ENCODE measurements around the gene RHPN2.

RHPN2 gene
- 0.62 to 1.8 reads per million in 2 donors for total RNA-seq

DNA sequence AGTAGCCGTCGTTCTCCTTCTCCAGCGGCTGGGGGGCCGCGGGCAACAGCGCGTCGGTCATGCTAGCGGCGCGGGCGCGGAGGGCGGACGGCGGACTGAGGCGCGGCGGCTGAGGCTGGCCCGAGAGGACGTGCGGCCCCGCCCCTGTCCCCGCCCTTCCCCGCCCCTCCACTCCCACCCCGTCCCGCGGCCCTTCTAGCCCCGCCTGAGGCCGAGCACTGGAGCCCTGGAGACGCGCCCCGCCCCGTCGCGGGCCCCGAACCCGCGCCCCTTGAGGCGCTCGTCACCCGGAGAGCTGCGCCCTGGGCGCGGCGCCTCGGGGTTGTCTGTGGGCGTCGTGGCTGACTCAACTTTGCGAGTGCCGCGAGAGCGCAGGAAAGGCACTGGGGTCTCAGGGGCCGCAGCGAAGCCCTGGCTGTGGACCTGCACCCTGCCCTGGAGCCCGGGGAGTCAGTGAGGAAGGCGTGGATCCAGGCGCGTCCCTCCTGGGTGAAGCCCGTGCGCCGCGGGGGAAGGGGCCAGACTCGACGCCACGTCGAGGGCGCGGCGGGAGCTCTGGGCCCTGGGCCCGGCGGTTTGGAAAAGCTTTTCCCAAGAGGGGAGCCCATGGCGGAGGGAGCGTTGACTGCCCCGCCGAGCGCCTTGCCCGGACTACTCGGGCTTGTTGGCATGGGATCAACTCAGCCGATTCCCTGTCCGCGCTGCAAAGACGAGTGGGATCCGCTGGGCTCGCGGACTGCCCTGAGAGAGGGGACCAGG, at the start of gene RHPN2:
RHPN2 (minus strand) TSS at position 97 of the 759 bp plus-strand sequence; CDS start at position 61, 36 bp downstream.
- peak in 4 of 5 experiments; percentile 14 to 64 (median 42) for DNase-seq

DNA sequence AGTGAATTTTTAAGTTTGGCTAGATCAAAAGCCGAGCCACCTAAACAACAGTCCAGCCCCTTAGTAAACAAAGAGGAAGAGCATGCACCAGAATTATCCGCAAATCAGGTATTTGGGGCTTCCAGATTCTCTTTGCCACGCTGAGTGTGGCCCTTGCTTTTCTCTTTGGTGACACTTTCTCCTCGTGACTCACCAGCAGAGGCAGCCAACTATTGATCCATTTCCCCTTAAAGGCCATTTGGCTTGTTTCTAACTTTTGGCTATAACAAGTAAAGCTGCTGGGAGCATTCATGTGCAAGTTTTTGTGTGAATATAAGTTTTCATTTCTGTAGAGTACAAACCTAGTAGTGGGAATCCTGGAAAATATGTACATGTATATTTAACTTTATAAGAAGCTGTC, 49.6 kb upstream of the RHPN2 start:
- no peak for DNase-seq

DNA sequence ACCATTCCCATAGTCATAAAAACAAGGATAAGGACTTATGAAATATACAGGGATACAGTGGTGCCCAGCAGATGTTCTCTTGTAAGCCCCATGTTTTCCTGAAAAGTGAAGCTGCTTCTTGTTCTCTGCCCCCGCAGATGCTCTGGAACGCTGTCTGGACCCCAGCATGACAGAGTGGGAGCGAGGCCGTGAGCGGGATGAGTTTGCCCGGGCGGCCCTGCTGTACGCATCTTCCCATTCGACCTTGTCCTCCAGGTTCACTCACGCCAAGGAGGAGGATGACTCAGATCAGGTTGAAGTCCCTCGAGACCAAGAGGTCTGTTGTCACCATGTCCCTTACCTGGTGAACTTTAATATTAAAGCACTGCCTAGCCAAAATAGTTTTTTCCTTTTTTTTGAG, 46.9 kb upstream of the RHPN2 start:
- DNase-seq, result no peak

GRCh38 chr19:33110137-33110910, 45.6 kb upstream of the RHPN2 start:
- peak in 1 of 5 experiments; percentile 13 for DNase-seq

DNA sequence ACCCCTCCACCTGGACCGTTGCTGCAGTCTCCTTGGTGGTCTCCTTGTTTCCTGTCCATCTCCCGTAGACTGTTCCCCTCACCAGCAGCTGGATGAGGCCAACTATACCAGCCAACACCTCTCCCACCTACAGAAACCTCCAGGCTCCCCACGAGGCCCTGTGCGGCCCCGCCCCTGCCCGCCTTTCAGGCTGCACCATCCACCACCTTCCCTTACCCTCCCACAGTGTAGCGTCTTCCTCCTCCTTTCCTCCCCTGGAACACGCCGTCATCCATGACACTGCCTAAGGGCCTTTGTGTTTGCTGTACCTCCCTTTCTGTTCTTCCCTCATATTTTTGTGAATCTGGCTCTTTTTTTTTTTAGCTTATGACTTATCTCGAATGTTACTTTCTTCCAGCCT, 43.5 kb upstream of the RHPN2 start:
- no peak for DNase-seq

GRCh38 chr19:33102893-33103292, 38.2 kb upstream of the RHPN2 start:
- no peak for DNase-seq

DNA sequence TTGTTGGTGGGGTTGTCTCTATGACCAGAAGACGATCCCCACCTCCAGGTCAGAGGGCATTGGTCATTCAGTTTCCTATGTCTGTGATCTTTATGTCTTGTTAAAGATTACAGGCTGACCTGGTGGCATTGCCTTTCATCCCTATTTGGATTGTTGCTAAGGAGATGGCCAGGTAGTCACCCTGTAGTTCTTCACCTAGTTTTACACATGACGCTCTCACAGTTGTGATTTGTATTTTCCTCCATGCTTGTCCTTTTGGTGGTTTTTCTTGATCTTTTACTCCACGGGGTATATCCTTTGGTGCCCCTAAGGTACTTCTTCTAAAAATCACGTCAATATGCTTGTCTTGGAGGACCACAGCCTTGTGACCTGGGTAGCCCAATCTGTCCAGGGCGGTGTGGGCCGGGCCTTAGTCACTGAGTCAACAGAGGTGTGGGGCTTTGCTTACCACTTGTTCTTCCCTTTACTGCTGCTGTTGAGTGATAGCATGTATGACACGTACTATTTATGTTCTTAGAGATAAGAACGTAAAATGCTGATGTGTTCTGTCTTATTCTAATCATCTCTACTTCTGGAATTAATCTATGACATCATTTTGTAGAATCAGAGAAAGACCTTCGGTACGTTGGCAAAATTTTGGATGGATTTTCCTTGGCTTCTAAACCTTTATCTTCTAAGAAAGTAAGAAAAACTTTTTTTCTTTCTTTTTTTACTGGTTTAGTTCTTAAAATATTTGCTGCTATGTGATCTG, 36.4 kb upstream of the RHPN2 start:
- no peak for DNase-seq

- DNase-seq, result no peak
These were observed 33.4 kb upstream of the RHPN2 start for GRCh38 chr19:33098055-33098534.

GRCh38 chr19:33096005-33096404, 31.3 kb upstream of the RHPN2 start:
- DNase-seq, result no peak

- no peak for DNase-seq
These were observed 29.9 kb upstream of the RHPN2 start for GRCh38 chr19:33094436-33095067.

DNA sequence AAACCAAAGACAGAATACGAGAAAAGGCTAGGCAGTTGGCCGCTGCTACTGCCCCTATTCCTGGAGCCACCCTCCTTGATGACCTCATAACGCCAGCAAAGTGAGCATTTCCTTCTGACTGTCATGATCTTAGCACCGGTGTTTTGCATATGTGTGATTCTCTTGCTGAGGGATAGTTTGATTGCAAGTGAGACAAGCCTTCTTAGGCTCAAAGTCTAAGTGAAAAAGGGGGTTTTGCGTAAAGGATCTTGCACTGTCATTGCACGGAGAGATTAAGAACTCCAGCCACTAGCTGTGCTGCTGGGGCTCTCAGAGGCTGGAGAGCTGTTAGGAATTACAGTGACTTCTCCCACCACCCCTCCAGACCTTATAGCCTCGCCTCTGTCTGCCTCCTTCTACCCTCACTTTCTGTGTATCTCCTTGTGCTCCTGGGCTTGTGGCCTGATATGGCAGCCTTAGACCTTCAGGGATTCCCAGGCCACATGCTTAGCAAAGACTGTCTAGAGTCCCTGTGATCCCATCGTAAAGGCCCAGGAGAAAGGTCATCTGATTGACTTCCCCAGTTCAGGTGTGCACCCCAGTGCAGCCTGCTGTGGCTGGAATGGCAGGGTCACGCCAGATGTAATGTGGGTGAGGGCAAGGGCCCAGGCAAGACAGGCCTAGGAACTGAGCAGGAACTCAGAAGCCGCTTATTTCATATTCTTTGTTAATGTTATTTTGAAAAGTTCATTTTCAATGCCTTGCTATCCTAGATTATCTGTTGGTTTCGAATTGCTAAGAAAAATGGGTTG, 28.9 kb upstream of the RHPN2 start:
- no peak for DNase-seq

- no peak for DNase-seq
These were observed 25.5 kb upstream of the RHPN2 start for GRCh38 chr19:33090179-33090578.

DNA sequence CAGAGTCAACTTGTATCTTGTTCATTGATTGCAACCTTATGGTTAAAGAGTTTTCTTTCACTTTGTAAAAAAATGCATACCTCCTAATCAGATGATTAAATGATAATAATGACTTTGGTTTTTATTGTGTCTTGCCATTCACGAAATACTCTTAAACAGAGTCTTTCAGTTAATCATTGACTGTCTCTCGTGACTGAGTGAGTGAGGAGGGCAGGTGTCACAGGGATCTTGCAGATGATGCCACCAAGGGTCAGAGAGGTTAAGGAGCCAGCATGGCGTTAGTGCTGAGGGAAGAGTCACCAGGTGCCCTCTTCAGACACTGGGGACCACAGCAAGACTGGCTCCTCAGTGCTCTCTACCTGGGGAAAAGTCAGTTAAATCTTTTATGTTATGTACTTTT, 24.3 kb upstream of the RHPN2 start:
- DNase-seq, result no peak

GRCh38 chr19:33086955-33087354, 22.3 kb upstream of the RHPN2 start:
- DNase-seq, result no peak

- DNase-seq, result no peak
These were observed 21.0 kb upstream of the RHPN2 start for GRCh38 chr19:33085570-33086128.

GRCh38 chr19:33080761-33081681, 16.3 kb upstream of the RHPN2 start, which contains the start of gene GPATCH1:
Gene GPATCH1, plus strand, starts transcription at chr19:33081181. Its CDS starts 13 bp downstream, at chr19:33081194.
- peak; percentile 74 to 88 (median 77) for DNase-seq

DNA sequence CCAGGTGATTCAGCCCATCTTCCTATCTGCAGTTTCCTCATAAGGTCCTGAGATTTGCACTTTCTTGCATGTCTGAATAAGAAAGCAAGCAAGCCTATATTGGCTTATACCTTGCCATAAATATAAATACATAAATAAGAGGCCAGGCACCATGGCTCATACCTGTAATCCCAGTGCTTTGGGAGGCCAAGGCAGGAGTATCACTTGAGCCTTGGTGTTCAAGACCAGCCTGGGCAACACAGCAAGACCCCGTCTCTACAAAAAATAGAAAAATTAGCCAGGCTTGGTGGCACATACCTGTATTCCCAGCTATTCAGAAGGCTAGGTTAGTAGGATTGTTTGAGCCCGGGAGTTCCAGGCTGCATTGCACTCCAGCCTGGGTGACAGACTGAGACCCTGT, 10.8 kb upstream of the RHPN2 start:
- DNase-seq, result no peak

GRCh38 chr19:33071887-33072286, 7.2 kb upstream of the RHPN2 start:
- no peak for DNase-seq

DNA sequence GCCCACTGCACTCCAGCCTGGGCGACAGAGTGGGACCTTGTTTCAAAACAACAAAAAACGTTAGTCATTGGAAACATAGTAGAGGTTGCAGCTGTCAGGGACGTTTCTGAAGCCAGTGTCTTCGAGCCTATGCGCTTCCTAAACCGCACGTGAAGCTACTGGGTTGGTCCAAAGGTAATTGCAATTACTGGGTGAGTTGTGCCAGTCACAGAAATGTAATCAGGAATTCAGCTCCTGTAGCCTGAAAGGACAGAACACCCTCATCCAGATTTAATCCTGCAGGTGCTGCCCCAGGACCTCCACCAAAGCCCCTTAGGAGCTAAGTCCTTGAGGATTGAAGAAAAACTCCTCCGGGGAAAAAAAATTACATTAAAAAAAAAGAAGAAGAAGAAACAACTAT, 2.4 kb upstream of the RHPN2 start:
- no peak for DNase-seq

GRCh38 chr19:33066543-33066942, 1.9 kb upstream of the RHPN2 start:
- DNase-seq, result no peak
